GM12878 (cell line): ENCODE measurements around the gene SPOCK1. TPM values are rescaled to one million over a fixed set of nuclear protein-coding genes. Genes with fewer than 3 reads are reported as not detected.
"Not testable (repeated sequence)": the region's sequence is repeated elsewhere in the genome, so short reads cannot be mapped to it uniquely, and the experiment has no call there.

ENCODE experiments used
- ATAC-seq: fragments of 200-7000 bp; cut with Tn5 transposase; 3 replicates; pipeline ENCODE4 v1.9.1; 2020; ENCODE audit warnings: mild to moderate bottlenecking, moderate library complexity
- BruUV-seq: library from RNA; stranded (reverse); fragments of 400-500 nt; replicated peaks from 2 replicates; lab custom pipeline; 2021; lab: Mats Ljungman, UMichigan
- CTCF ChIA-PET: fragments of 300-600 bp; sonication (Branson Sonifier 250); formaldehyde crosslinking; extraction: SDS; loops from one replicate; lab custom pipeline; 2021; ENCODE audit warnings: inconsistent platforms; lab: Yijun Ruan, JAX
- POLR2A ChIA-PET: fragments of 350-600 bp; formaldehyde crosslinking; extraction: SDS; loops from one replicate; lab custom pipeline; 2021; ENCODE audit warnings: inconsistent platforms; lab: Charles Lee
- RAD21 ChIA-PET: fragments of 300-600 bp; sonication (Branson Sonifier 250); formaldehyde crosslinking; loops from one replicate; lab custom pipeline; 2023; ENCODE audit warnings: antibody characterized with exemption; ENCODE audit not compliant: unreplicated experiment; lab: Charles Lee
- SMC1A ChIA-PET: fragments of 300-600 bp; sonication (Branson Sonifier 250); formaldehyde crosslinking; loops from one replicate; lab custom pipeline; 2023; ENCODE audit not compliant: unreplicated experiment, uncharacterized antibody; lab: Charles Lee
- DNase-seq: peaks from one replicate; pipeline ENCODE4 v3.0.0-alpha.2; 2011; ENCODE audit warnings: low read depth, low spot score
- FAIRE-seq: peaks from 3 replicates; lab custom pipeline; 2011; peaks lifted over from hg19 to GRCh38; lab: Jason Lieb, UNC
- H2AFZ ChIP-seq: 2 replicates; pipeline ENCODE4 v1.6.0; 2011; ENCODE audit warnings: low read depth, low read length, control low read depth; ENCODE audit not compliant: control insufficient read depth
- H3K27ac ChIP-seq: 2 replicates; pipeline ENCODE4 v1.5.1; 2011; ENCODE audit warnings: control low read depth; ENCODE audit not compliant: control insufficient read depth, insufficient read depth
- H3K27me3 ChIP-seq, 2 experiments: replicated peaks in 1 of 2; 2 replicates each; pipeline versions ENCODE4 v1.6.0 to v1.6.1; 2011; ENCODE audit warnings: low read length in 1 of 2; ENCODE audit not compliant: control insufficient read depth in 2 of 2, insufficient read depth in 2 of 2
- H3K36me3 ChIP-seq, 2 experiments: 2 replicates each; pipeline ENCODE4 v1.5.1; 2011; ENCODE audit warnings: low read length in 1 of 2; ENCODE audit not compliant: control insufficient read depth in 2 of 2, insufficient read depth in 2 of 2
- H3K4me1 ChIP-seq: 2 replicates; pipeline ENCODE4 v1.6.1; 2011; ENCODE audit warnings: mild to moderate bottlenecking, low read length, moderate library complexity, mixed read lengths; ENCODE audit not compliant: control insufficient read depth, insufficient read depth
- H3K4me2 ChIP-seq: 2 replicates; pipeline ENCODE4 v1.6.0; 2011; ENCODE audit warnings: control low read depth; ENCODE audit not compliant: control insufficient read depth, insufficient read depth
- H3K4me3 ChIP-seq: fragments of 200-600 bp; sonication (generic); 2 replicates; pipeline ENCODE4 v1.5.1; 2016
- H3K79me2 ChIP-seq: 2 replicates; pipeline ENCODE4 v1.6.0; 2011; ENCODE audit warnings: low read length; ENCODE audit not compliant: control insufficient read depth, insufficient read depth
- H3K9ac ChIP-seq: 2 replicates; pipeline ENCODE4 v1.8.0; 2011; ENCODE audit warnings: low read length, control low read depth, mixed read lengths; ENCODE audit not compliant: control insufficient read depth, insufficient read depth
- H3K9me3 ChIP-seq: replicated peaks from 3 replicates; pipeline ENCODE4 v1.5.1; 2011; ENCODE audit warnings: mild to moderate bottlenecking, low read length; ENCODE audit not compliant: control insufficient read depth, insufficient read depth
- H4K20me1 ChIP-seq: 2 replicates; pipeline ENCODE4 v1.6.0; 2011; ENCODE audit not compliant: control insufficient read depth, insufficient read depth
- EED ChIP-seq: sonication (generic); IDR thresholded peaks from 2 replicates; pipeline ENCODE4 v1.6.1; 2016; ENCODE audit warnings: antibody characterized with exemption, low read depth
- HDAC6 ChIP-seq: fragments of 200-600 bp; sonication (generic); IDR thresholded peaks from one replicate; pipeline ENCODE4 v1.8.0; 2017; ENCODE audit warnings: antibody characterized with exemption; ENCODE audit not compliant: unreplicated experiment
- LARP7 ChIP-seq: fragments of 450-650 bp; IDR thresholded peaks from 2 replicates; pipeline ENCODE4 v1.6.1; 2017; ENCODE audit warnings: mild to moderate bottlenecking
- SREBF1 ChIP-seq: IDR thresholded peaks from 2 replicates; pipeline ENCODE4 v1.6.1; 2012; ENCODE audit warnings: mild to moderate bottlenecking, low read length
- STAT1 ChIP-seq: fragments of 450-650 bp; conservative IDR thresholded peaks from 2 replicates; pipeline ENCODE4 v1.6.1; 2014; ENCODE audit warnings: antibody characterized with exemption, mild to moderate bottlenecking
- WGBS: methylation state at CpG from one replicate; pipeline ENCODE4 v1.1.6; 2016; ENCODE audit warnings: low lambda C conversion rate; ENCODE audit not compliant: insufficient replicate concordance, insufficient coverage; ENCODE audit errors: missing lambda C conversion rate; 5-methylcytosine and 5-hydroxymethylcytosine counted together
- in situ Hi-C: fragments of 300-500 bp; cut with MboI; formaldehyde crosslinking; loops from 9 replicates; pipeline ENCODE4 v1.14.3; 2018; ENCODE audit warnings: mixed read lengths
- intact Hi-C: fragments of 100-400 bp; cut with micrococcal nuclease; formaldehyde crosslinking; loops from one replicate; pipeline ENCODE4 v1.14.2; 2022; ENCODE audit not compliant: unreplicated experiment
- polyA plus RNA-seq, 11 experiments: library from polyadenylated mRNA; depleted of rRNA in 4 of 11; unstranded in 6 of 11; stranded (reverse) in 5 of 11; fragments of >200 nt; fragmentation: Nextera tagmentation in 4 of 11; fragmentation: Illumina TruSeq in 1 of 11; extraction: Ambion mirVana in 4 of 11; extraction: Trizol in 1 of 11; gene quantifications; 1 replicate in 1 of 11; 2 replicates in 10 of 11; pipeline versions ENCODE4 v1.2.1 to v1.2.3, GENCODE V29; 2011 to 2016; ENCODE audit warnings: inconsistent platforms in 2 of 11, missing spikeins in 2 of 11, low read depth in 1 of 11
- total RNA-seq, 4 experiments: library from RNA; depleted of rRNA in 3 of 4; stranded (reverse); fragments of >200 nt in 3 of 4; fragmentation: Illumina TruSeq in 1 of 4; extraction: Trizol in 1 of 4; gene quantifications; 2 replicates each; pipeline versions ENCODE4 v1.2.1 to v1.2.3, GENCODE V29; 2013 to 2021
- TF ChIP-seq, protein P1 (sequence below): fragments of 450-650 bp; IDR thresholded peaks from 2 replicates; pipeline ENCODE4 v1.6.1; 2016; ENCODE audit warnings: mild to moderate bottlenecking

Gene SPOCK1
- total and polyA plus RNA-seq, 10 of the 15 experiments (the other 5 are each of a cell fraction or from before 2014, with no cell fraction given) = 0.06 to 0.68 (median 0.25) TPM; not detected in 3

DNA sequence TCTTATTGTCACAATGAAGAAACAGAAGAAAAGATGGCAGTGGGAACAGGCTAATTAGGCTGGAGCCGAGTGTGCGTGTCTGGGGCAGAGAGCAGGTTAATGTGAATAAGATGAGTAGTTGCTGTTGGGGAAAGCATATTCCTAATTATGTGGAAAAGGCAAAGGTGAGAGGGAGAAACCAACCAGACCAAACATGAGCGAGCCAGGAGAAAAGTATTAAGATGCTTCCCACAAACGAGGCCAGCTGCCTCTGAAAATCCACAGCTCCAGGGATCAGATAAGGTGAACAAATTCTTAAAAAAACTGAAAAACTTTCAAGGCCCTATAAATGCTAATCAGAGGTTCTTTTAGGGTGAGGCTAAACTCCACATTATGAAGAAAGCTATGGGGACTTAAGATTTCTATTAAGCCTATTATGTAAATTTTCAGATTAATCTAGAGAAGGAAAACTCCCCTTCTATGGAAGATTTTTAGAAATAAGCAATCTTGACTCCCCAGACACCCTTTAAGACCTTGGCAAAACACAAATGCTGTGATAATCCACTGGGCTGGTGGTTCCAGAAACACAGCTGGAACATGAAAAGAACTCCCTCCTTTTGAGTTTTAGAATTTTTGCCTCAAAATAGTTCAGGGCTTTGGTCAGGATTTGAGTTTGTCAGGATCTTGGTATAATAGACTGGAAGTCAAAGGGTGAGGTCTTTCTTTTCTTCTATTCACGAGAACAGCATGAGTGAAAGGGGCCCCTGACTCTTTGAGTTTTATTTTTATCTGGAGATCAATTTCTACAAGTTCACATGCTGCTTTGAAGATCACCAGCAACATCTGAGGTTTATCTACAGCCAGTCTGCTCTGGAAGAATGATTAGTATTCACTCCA lies 238.1 kb downstream of the SPOCK1 start (continued):
- TF ChIP-seq, protein P1, sequence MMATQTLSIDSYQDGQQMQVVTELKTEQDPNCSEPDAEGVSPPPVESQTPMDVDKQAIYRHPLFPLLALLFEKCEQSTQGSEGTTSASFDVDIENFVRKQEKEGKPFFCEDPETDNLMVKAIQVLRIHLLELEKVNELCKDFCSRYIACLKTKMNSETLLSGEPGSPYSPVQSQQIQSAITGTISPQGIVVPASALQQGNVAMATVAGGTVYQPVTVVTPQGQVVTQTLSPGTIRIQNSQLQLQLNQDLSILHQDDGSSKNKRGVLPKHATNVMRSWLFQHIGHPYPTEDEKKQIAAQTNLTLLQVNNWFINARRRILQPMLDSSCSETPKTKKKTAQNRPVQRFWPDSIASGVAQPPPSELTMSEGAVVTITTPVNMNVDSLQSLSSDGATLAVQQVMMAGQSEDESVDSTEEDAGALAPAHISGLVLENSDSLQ = no peak
- TF ChIP-seq LARP7 (no peak), EED (no peak), HDAC6 (no peak), SREBF1 (no peak), STAT1 (no peak)

GRCh38 chr5:137259115-137259514 lies 240.0 kb downstream of the SPOCK1 start:
- H2AFZ ChIP-seq, BruUV-seq, H3K4me2 ChIP-seq, H3K36me3 ChIP-seq, H4K20me1 ChIP-seq, H3K9ac ChIP-seq, DNase-seq, SMC1A ChIA-PET, H3K4me1 ChIP-seq, CTCF ChIA-PET, H3K79me2 ChIP-seq, in situ Hi-C loops, H3K4me3 ChIP-seq, ATAC-seq, RAD21 ChIA-PET, H3K27ac ChIP-seq, H3K9me3 ChIP-seq, FAIRE-seq, POLR2A ChIA-PET, H3K27me3 ChIP-seq, intact Hi-C loops: not testable (repeated sequence)
- 41% methylated on average over 2 of the region's 2 CpGs for WGBS
